GM18499 (cell line): Measurements from ENCODE around the gene TSPAN15.

Source experiments
- ATAC-seq: cut with Tn5 transposase; IDR thresholded peaks from one replicate; pipeline ENCODE4 v1.9.1; 2021; ENCODE audit warnings: moderate number of reproducible peaks; ENCODE audit not compliant: insufficient read depth, unreplicated experiment

The TSPAN15 gene

DNA sequence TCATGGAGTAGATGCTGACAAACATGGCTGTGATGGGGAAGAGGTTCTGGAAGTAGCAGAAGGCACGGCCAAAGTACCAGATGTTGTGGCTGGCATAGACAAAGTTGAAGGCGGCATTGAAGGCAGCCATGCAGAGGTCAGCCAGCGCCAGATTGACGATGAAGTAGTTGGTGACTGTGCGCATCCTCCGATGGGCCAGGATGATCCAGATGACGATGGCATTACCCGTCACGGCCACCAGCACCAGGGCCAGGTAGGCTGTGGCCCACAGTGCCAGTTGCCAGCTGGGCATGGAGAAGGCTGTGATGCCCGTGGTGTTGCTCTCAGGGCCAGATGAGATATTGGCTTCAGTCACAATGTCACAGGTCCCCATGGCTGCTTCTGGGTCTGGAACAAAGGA lies 35.3 kb upstream of the TSPAN15 start:
- no peak for ATAC-seq

DNA sequence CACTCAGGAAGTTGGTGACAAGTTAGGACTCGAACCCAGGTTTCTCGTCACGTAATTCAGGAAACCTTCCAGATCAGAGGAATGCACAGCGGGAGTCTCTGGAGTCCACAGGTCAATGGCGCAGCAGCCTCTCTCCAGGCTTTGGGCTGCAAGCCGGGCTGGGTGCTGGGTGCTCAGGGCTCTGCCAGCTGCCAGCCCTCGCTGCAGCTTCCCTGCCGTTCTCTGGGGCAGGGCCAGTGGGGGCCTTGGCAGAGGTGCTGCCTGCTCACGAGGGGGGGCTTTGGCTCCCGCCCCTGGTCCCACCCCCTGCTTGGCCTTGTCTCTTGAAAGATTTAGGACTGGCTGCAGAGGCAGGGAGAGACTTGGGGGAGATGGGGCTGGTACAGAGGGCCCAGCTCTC lies 34.6 kb upstream of the TSPAN15 start, which contains the start of gene TACR2:
Gene TACR2, minus strand, starts transcription at position 224 of the 400 bp plus-strand sequence. CDS start 595 bp downstream, outside the sequence.
- ATAC-seq: no peak

DNA sequence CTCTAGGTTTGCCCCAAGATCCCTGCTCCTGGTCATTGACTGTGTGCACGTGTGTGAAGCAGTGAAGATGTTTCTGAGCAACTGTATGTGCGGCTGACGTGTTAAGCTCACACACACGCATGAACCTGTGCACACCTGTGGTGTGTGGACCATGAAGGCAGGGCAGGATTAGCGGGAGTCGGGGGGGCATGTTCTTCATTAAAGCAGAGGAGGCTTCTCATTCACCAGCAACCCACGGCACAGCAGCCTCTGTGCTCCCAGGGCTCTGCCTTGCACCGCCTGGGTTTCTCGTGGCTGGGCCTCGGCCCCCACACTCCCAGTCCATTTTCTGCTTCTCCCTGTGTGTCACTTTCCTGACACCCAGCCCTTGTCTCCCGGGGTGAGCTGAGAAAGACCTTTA lies 33.7 kb upstream of the TSPAN15 start:
- ATAC-seq: no peak

DNA sequence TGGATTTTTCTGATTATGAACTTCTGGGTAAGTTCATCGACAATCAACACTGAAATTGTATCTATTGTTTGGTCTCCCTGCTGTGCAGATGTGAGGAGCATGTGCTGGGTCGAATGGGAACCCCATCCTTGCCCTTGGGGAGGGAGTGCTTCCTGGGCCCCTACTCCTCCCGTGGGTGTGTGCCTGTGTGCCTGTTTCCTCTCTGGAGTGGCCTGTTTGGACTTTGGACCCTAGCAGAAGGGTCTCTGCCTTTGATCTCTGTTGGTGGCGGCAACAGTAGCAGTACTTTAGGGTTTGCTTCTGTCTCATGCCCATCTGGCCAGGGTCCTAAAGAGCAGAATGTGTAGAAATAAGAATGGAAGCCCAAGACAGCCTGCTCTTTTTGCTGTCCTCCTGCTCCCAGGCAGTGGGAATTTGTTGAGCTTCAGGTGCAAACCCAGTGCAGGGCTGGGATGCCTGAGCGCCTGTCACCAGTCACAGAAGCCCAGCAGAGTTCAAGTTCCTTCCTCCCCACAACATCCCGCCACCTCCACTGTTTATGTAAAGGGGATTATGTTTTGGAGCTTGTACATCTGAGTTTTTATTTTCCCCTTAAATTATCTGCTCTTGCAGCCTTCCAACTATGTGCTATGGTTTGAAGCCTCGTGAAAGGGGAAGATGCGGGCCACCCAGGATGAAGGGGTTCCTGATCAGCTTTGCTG lies 33.1 kb upstream of the TSPAN15 start:
- ATAC-seq: no peak

DNA sequence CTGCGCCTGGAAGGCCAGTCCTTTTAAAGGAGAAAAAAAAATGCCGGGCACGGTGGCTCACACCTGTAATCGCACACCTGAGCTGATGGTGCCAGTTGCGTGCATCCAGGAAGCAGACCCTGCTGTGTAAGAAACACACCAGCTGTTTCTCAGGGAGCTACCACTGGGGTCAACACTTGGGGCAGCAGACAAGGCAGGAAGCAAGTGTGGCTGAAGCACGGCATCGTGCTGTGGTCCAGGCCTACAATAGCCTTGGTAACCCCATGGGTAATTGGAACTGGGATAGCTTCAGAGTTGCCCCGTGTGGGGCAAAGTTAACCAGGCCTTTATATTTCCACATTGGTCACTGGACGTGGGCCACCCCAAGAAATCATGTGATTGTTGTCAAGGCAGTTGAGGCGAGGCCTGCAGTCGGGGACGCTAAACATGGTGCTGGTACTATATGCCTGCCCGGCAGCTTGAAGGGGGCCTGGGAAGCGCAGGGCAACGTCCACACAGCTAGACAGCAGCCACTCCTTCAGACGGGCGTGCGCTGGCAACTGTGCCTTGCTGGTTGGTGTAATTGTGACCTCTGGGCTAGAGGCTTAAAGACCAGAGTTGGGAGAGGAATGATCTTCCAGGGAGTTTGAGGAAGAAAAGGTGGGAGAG lies 32.0 kb upstream of the TSPAN15 start:
- ATAC-seq: no peak

DNA sequence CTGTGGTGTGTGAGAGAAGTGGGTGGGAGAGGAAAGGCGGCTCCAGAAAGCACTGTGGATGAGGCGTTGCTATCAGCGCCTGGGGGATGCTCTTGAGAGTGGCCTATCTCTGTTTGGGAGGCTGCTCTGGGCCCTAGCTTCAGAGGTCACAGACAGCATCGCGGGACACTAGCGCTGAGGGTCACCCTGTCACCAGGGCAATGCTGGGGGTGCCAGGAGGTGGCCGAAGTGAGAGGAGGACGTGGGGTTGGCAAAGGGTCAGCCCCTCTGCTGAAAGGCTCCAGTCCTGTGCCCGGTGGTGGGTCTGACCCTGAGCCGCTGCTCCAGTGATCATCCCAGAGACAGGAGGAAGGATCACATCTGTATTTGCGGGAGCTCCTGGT lies 31.5 kb upstream of the TSPAN15 start:
- ATAC-seq: no peak

DNA sequence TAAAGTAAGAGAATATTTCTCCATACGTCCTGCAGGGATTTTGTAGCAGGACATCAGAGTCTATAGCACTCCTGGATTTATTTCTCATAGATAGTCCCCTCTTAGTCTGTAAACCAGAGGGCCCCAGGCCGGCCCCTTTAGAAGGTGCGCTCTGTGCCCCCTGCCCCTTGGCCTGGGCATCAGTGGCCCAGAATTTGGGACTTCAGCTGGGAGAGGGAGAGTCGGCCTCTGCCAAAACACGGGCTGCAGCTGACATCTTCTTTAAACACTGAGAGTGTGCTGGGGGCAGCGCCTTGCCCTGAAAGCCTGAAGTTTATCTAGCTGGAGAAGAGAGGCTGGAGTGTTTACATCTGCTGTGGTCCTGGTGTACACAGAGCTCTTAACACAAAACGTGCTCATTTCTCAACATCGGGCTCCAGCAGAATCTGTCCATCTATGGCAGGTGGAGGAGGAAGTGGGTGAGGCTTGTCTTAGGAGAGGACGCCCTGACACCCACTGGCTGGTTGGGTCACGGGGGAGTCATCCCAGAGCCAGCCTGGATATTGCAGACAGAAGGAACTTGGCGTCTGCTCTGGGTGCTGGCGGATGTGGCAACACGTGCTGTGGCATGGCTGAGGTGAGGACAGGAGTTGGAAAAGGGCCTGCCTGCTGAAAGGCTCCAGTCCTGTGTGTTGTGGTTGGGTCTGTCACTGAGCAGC lies 29.5 kb upstream of the TSPAN15 start:
- ATAC-seq: no peak

DNA sequence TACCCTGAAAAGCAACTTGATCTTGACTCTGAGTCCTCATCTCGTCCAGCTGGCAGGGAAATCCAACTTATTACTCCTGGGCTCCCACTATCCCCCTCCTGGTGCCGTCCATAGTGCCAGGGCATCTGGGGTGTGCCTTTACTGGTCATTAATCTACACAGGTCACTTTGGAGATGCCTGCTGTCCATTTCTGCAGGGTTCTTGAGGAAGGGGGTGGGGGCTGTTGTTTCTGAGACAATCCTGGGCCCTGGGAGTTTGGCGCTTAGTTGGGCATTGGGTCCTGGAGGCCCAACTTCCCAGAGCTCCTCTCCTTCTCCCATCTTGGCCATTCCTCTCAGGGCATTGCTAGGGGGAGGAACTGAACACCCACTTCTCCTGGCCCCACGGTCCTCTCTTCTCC lies 28.6 kb upstream of the TSPAN15 start:
- no peak for ATAC-seq

DNA sequence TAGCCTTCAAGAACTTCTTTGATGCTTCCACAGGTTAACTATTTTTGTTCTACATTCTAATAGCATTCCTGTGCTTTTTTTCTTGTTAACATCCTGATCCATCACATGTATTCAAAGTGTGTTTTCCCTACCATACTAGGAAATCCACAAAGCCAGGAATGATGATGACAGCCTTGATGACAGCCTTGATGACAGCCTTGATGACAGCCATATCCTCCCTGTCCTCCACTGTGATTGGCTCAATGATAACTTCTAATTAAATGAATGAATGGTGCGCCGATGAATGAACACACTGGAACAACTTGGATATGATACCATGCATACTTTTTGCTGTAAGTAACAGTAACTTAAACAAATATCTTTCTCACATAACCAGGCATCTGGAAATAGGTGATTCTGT lies 26.2 kb upstream of the TSPAN15 start:
- ATAC-seq: no peak

DNA sequence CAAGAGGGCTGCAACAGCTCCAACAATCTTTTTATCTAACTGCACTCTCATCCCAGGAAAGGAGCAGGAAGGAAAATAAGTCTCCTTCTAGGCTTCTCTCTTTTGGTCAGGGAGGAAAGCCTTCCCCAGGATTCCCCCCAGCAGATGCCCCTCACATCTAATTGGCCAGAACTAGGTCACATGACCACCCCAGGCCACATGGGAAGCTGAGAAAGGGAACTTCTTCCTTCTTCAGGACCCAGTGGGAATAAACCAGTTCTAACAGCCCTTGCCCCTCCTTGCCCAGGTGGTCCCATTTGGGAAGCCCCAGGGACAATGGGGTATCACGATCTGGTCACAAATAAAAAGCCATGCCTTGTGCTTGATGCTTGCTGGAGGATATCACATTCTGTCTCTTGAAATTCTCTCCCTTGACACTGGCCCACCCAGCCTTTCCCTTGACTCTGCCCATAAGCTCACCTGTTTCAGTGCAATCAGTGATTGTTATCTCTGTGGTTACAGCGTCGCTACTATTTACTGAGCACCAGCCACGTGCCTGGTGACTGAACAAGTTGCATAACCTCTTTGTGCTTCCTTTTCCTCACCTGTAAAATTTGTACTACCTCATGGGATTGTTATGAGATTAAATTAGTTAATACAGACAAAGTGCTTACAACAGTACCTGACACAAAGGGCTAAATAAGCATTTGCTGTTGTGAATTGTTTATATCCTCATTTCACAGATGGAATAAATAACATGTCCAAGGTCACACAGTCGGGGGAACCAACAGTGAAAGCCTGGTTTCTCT lies 25.6 kb upstream of the TSPAN15 start:
- ATAC-seq: no peak

DNA sequence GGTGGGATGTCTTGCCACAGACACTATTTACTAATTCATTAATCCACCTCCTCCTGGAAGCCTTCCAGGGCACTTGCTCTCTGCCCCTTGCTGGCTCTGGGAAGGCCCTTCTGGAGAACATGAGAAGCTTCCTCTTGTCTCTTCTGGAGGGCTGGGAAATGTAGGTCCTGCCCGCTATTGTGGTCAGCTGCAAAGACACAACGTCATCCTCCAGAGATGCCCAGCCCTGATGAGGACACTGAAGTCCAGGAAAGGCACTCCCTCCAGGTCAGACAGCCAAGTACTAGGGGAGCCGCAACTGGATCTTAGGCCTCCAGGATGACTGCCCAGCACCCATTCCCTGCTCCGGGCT lies 24.9 kb upstream of the TSPAN15 start:
- no peak for ATAC-seq

DNA sequence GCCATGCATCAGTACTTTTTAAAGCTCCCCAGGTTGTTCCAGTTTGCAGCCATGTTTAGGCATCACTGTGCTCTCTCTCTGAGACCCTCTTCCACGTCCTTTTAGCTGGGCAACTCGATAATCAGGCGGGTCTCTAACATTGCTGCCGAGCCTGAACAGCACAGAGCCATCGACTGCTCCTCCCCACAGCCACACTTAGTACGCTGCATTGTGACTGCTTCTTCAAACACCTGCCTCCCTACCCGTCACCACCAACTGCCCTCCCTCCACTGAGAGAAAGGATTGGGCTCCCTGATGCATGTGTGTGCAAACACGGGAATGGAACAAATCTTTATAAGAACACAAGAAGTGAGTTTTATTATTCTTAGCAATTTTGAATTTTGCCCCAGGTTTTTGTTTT lies 23.1 kb upstream of the TSPAN15 start:
- ATAC-seq: no peak

DNA sequence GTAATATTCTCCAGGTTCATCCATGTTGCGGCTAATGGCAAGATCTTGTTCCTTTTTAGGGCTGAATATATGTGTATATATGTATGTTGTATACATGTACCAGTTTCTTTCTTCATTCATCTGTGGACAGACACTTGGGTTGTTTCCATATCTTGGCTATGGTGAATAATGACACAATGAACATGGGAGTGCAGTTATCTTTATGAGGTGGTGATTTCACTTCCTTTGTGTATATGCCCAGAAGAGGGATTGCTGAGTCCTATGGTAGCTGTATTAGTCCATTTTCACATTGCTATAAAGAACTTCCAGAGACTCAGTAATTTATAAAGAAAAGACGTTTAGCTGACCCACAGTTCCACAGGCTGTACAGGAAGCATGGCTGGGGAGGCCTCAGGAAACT lies 17.1 kb upstream of the TSPAN15 start:
- ATAC-seq: no peak

DNA sequence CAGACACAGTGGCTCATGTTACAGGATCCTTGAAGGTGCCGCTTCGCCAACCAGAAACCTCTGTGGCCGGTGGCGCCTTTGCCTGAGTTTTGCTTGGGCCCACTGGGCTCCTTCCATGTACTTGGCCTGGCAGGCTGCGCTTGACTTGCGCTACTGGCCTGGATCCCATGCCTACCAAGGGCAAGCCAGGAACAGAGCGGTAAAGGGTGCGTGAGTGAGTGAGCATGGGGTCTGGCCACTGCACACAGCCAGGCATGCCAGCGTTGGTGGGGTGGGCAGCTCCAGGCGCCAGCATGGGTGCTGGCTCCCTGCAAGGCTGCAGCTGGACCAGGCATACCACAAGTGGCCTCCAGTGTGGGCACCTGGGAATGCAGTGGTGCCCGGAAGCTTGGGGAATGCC lies 16.3 kb upstream of the TSPAN15 start:
- ATAC-seq: no peak

DNA sequence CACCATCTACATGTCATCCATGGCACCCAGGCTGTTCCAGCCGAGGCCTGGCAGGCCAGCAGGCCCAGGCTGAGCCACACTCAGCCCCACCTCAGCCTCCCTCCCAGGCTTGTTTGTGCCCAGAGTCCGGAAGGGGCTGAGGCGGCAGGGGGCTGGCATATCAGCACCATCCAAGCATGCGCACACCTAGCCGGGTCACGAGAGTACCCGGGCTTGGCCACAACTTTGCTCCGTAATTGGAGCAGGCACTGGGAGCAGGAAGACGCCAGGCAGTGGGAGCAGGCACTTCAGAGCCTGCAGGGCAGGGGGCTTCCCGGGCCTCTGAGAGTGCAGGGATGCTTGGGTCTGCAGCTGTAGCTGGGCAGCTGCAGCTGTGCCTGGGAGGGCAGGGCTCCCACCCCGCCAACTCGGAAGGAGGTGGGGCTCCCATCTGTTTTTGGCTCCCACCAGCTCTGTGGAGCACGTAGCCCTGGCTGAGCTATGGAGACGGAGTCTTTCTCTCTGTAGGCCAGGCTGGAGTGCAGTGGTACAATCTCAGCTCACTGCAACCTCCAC lies 15.2 kb upstream of the TSPAN15 start:
- no peak for ATAC-seq

DNA sequence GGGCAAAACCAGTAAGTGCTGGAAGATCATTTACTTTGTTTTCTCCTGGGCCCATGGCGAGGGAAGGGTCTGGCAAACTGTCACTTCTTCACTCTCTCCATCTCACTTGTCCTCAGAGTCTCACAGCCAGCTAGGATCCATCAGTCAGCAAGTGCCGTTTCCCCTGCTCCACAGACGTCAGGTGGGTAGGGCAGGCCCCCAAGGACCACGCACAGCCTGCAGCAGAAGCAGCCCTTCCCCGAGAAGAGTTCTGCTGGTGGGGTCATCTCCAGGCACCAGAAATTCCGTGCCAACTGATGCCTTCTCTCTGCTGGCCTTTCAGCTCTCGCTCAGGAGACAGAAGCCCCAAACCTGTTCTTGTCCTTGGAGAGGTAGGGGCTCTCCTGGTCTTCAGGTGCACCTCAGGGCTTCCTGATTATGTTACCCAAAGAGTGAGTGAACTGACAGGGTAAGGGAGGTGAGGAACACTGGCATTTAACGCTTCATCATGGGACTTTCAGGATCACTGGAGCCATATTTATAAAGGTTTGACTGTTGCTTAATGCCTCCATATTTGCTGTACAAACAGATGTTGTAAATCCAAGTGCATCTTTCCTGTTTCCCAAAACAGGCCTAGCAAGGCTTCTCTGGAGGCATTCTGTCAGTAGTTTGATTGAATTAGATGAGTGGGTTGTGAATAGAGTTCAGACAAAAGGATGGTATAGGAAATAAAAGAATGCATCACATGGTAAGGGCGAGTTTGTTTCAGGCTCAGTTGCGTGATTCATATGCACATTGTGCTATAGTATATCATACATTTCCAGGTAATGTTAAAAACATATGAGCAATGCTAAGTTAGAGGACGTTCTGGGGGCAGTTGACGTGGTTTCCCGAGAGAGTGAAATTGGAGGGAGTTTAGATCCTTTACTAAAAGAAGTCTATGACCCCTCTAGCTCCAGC lies 13.7 kb upstream of the TSPAN15 start:
- ATAC-seq: no peak

DNA sequence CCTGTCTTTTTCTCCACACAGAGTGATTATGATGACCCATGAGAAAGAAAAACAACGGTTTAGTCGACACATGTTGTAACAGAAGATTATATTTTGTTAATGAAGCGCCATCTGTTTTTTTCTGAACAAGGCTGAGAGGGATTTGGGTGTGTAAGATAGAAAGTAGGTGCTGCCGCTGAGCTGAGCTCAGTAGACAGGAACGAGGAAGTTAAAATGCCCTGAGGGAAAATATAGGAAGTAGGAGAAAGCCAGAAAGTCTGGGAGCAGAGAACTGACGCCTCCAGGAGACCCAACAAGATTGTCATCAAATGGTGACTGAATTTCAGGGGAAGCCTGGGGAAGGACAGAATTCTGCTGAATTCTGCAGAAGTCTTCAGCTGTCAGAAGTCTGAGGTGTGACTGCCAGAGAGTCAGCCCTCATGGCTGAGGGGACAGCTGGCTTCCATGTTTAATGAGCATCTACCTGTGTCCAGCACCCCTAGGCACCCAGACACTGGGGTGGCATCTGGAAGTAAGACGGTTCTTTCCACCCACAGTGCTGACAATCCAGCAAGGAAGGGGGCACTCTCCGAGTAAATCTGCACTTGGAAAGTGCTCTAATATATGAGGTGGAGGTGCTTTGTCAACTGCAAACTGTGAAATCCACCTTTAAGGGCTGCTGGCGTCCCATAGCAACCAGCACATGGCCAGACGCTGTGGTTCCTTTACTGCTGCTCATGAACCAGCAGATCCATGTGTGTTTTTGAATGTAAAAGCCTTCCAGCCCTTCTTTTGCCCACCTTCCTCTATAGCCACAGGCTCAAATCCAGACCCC lies 12.5 kb upstream of the TSPAN15 start:
- no peak for ATAC-seq

DNA sequence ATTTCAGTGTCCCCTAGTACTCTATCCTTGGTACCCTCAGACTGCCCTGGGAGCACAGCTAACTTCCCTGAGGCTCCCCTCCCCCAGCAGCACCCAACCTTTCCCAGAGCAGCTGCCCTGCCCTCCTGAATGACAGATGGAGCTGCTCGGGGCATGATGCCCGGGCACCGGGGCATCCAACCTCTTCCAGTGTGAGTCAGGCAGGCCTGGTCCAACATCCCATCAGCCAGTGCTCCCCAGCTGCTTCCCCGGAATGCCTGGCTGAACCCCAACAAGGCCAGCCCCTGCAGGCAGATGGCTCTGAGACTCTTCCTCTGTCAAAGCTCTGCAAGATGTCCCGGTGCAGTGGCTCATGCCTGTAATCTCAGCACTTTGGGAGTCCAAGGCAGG lies 11.9 kb upstream of the TSPAN15 start:
- ATAC-seq: no peak
